ENCODE data around the gene TMEM201.

The TMEM201 gene

DNA sequence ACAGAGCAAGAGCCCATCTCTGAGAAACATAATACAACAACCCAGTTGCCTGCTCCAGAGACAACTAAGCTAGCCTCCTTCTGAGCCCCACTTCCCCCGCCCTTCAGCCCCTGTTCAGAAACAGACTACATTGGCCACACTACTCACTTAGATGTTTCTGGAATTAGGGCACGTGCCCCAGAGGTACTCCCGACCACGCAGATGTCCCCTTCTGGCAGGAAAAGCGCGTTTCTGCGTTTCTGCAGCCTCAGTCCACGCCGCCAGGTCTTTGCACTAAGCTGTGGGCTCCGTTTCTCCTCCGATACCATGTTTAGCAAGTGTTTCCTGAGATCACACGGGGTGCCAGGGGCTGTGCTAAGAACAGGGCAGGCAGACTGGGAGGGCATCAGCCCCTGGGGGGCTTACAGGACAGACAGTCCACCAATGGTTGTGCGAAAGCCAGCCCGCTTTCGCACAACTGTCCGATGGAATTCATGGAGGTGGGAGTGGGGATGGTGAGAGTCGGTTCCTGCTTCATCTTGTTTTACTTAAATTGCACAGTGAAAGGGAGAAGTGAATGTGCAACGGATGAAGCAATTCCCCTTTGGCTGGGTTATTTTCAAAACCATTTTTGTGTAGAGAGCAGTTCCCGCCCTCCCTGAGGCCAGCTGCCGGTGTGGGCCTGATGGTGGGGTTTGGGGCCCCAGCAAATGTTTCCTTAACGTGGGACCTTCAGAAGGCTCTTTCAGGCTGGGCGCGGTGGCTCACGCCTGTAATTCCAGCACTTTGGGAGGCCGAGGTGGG, 65.5 kb downstream of the TMEM201 start:
- DNase-seq (ENCODE audit: low read depth) = no peak

DNA sequence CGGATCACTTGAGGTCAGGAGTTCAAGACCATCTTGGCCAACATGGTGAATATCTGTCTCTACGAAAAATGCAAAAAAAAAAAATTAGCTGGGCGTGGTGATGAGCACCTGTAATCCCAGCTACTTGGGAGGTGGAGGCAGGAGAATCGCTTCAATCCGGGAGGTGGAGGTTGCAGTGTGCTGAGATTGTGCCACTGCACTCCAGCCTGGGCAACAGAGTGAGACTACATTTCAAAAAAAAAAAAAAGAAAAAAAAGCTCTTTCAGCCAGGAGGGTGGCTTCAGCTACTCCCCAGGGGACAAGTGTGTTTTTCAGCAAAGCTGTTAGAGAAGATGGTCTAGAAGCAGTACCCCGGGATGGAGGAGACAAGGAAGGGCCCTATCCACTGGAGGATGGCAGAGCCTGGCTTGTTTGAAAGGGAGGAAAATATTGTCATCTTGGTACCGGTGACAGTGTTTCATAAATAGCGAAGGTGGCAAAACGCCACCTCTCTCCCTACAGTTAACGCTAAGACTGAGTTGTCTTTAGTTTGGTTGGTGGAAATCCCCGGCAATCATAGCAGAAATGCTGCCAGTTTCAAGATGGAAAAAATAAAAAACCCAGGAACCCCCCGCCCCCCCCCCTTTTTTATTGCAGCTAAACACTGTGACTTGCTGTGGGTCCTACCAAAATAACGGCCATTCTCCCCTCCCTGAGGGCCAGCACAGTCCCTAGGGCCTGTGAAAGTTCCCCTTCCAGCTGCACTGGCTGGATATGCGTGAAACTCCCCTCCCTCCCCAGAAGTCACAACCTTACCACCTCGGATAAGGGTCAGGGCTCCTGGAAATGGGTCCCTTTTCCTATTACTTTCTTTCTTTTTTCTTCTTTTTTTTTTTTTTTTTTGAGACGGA, 66.4 kb downstream of the TMEM201 start:
- DNase-seq (ENCODE audit: low read depth) = peak; percentile 31

DNA sequence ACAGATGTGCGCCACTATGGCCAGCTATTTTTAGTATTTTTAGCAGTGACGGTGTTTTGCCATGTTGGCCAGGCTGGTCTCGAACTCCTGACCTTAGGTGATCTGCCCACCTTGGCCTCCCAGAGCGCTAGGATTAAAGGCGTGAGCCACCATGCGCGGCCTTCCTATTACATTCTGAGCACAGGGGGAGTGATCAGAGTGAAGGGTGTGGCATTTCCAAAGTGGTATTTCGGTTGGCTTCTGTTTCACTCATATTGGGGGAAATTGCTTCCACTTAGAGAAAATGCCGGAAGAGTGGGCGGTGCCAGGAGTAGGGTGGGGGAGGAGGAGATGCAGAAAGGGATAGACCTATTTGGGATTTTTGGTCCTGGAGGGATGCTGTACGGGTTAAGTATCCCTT, 67.1 kb downstream of the TMEM201 start:
- no peak for DNase-seq (ENCODE audit: low read depth)

GRCh38 chr1:9657521-9658032, 68.9 kb downstream of the TMEM201 start:
- no peak for DNase-seq (ENCODE audit: low read depth)

GRCh38 chr1:9658199-9658598, 69.5 kb downstream of the TMEM201 start:
- no peak for DNase-seq (ENCODE audit: low read depth)

GRCh38 chr1:9659328-9659727, 70.6 kb downstream of the TMEM201 start:
- no peak for DNase-seq (ENCODE audit: low read depth)

GRCh38 chr1:9663257-9663656, 74.5 kb downstream of the TMEM201 start:
- DNase-seq (ENCODE audit: low read depth) = no peak
